ENCODE results near the gene IL32.
A peak's percentile ranks its signal among the peaks of the same experiment; 100 is the strongest.

The IL32 gene

GRCh38 chr16:3088925-3089716, 23.7 kb downstream of the IL32 start:
- DNase-seq (ENCODE audit: low read depth in 2 of 2, low spot score in 1 of 2): no peak

- DNase-seq (ENCODE audit: low read depth in 2 of 2, low spot score in 1 of 2): no peak
Observed at GRCh38 chr16:3089717-3090592, 24.5 kb downstream of the IL32 start.

GRCh38 chr16:3091551-3091950, 26.1 kb downstream of the IL32 start:
- DNase-seq (ENCODE audit: low read depth in 2 of 2, low spot score in 1 of 2): no peak

GRCh38 chr16:3092501-3092941, 27.1 kb downstream of the IL32 start:
- DNase-seq (ENCODE audit: low read depth in 2 of 2, low spot score in 1 of 2): no peak

- DNase-seq (ENCODE audit: low read depth in 2 of 2, low spot score in 1 of 2): no peak
Observed at GRCh38 chr16:3094289-3095027, 29.0 kb downstream of the IL32 start.

- peak in 1 of 2 donors; percentile 41 for DNase-seq (ENCODE audit: low read depth in 2 of 2, low spot score in 1 of 2)
Observed at GRCh38 chr16:3095869-3096268, 30.4 kb downstream of the IL32 start.

- no peak for DNase-seq (ENCODE audit: low read depth in 2 of 2, low spot score in 1 of 2)
Observed at GRCh38 chr16:3096362-3096761, 30.9 kb downstream of the IL32 start.

- no peak for DNase-seq (ENCODE audit: low read depth in 2 of 2, low spot score in 1 of 2)
Observed at GRCh38 chr16:3097266-3097665, 31.8 kb downstream of the IL32 start.

- DNase-seq (ENCODE audit: low read depth in 2 of 2, low spot score in 1 of 2): no peak
Observed at GRCh38 chr16:3098459-3099394, 33.3 kb downstream of the IL32 start, which contains the start of gene ZSCAN10. Gene ZSCAN10 (minus strand): TSS chr16:3099294. CDS start chr16:3092937, 6,357 bp downstream.

- DNase-seq (ENCODE audit: low read depth in 2 of 2, low spot score in 1 of 2): no peak
Observed at GRCh38 chr16:3099395-3099731, 33.9 kb downstream of the IL32 start.

- peak; percentile 79 to 84 for DNase-seq (ENCODE audit: low read depth in 2 of 2, low spot score in 1 of 2)
Observed at GRCh38 chr16:3099732-3100499, 34.5 kb downstream of the IL32 start.

GRCh38 chr16:3101018-3101840, 35.8 kb downstream of the IL32 start:
- DNase-seq (ENCODE audit: low read depth in 2 of 2, low spot score in 1 of 2): no peak

GRCh38 chr16:3101841-3102470, 36.5 kb downstream of the IL32 start:
- DNase-seq (ENCODE audit: low read depth in 2 of 2, low spot score in 1 of 2): no peak

GRCh38 chr16:3106205-3106928, 40.9 kb downstream of the IL32 start:
- DNase-seq (ENCODE audit: low read depth in 2 of 2, low spot score in 1 of 2): peak; percentile 65 to 86

GRCh38 chr16:3112058-3112880, 46.8 kb downstream of the IL32 start, which contains the start of gene ZNF205:
Gene ZNF205 (plus strand): TSS chr16:3112586. CDS start chr16:3113431, 845 bp downstream.
- no peak for DNase-seq (ENCODE audit: low read depth in 2 of 2, low spot score in 1 of 2)

GRCh38 chr16:3112881-3113574, 47.6 kb downstream of the IL32 start:
- DNase-seq (ENCODE audit: low read depth in 2 of 2, low spot score in 1 of 2): no peak
